ENCODE results near the gene SLF2. TPM values are rescaled to one million over a fixed set of nuclear protein-coding genes. Genes with fewer than 3 reads are reported as not detected.

Gene SLF2
- total RNA-seq, 1 donor from 2014 or later: 22.2 TPM

DNA sequence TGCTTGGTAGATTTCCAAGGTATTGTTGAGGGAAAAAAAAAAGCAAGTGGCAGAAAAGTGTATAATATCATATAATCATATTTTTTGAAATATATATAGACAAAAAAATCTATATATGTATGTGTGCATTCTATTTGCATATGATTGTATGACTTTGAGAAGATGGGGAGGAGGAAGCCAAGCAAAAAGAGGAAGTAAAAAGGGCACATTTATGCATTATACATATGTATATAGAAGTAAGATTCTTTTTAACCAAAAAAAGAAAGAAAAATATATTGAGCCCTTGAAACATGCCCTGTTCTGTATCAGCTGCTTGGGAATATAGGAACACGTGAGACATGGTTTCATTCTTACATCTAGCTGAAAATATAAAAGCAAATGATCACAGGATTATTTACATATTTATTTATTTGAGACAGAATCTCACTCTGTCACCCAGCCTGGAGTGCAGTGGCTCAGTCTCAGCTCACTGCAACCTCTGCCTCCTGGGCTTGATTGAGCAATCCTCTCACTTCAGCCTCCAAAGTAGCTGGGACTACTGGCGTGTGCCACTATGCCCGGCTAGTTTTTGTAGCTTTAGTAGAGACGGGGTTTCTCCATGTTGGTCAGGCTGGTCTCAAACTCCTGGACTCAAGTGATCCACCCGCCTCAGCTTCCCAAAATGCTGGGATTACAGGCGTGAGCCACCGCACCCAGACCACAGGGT lies 18.0 kb upstream of the SLF2 start:
- DNase-seq (ENCODE audit: low read depth): no peak
- H3K36me3 ChIP-seq (ENCODE audit: control insufficient read depth, insufficient read depth, low read length): no peaks in the 10 kb centered on the region
- no peak overlapping the region for H3K4me3 ChIP-seq (ENCODE audit: low read depth, low read length)
- H3K27me3 ChIP-seq (ENCODE audit: control insufficient read depth, insufficient read depth, low read length): no peaks in the 10 kb centered on the region
- TF ChIP-seq, protein P1, sequence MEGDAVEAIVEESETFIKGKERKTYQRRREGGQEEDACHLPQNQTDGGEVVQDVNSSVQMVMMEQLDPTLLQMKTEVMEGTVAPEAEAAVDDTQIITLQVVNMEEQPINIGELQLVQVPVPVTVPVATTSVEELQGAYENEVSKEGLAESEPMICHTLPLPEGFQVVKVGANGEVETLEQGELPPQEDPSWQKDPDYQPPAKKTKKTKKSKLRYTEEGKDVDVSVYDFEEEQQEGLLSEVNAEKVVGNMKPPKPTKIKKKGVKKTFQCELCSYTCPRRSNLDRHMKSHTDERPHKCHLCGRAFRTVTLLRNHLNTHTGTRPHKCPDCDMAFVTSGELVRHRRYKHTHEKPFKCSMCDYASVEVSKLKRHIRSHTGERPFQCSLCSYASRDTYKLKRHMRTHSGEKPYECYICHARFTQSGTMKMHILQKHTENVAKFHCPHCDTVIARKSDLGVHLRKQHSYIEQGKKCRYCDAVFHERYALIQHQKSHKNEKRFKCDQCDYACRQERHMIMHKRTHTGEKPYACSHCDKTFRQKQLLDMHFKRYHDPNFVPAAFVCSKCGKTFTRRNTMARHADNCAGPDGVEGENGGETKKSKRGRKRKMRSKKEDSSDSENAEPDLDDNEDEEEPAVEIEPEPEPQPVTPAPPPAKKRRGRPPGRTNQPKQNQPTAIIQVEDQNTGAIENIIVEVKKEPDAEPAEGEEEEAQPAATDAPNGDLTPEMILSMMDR (IDR thresholded peaks at IDR 0.05; ENCODE audit: insufficient read depth, low read length, poor library complexity, severe bottlenecking): no peak

- Histone ChIP-seq H3K4me3 (ENCODE audit: low read depth, low read length) (no peak overlapping the region), H3K27me3 (ENCODE audit: control insufficient read depth, insufficient read depth, low read length) (no peaks in the 10 kb centered on the region), H3K36me3 (ENCODE audit: control insufficient read depth, insufficient read depth, low read length) (no peaks in the 10 kb centered on the region)
- DNase-seq (ENCODE audit: low read depth): no peak
- TF ChIP-seq, protein P1 (IDR thresholded peaks at IDR 0.05; ENCODE audit: insufficient read depth, low read length, poor library complexity, severe bottlenecking): no peak
These were observed 17.4 kb upstream of the SLF2 start for GRCh38 chr10:100895346-100895745.

DNA sequence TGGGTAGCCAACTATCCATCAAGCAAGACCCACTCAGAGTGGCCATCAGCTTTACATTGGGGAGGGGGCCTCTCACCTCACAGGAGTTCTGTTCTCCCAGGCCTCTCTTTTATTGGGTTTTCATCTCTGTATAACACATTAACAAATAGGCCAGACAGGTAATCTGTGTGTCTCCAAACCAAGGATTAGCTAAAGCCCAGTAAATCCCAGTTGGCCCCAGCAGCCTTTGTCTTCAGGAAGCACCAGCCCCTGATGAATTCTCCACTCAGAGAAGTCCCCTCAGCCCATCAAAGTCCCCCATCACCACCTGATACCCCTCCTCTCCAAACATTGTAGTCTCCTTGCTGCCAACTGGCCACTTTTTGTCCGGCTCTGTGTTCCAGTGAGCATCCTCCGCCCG lies 16.9 kb upstream of the SLF2 start:
- Histone ChIP-seq H3K27me3 (ENCODE audit: control insufficient read depth, insufficient read depth, low read length) (no peaks in the 10 kb centered on the region), H3K4me3 (ENCODE audit: low read depth, low read length) (no peak overlapping the region), H3K36me3 (ENCODE audit: control insufficient read depth, insufficient read depth, low read length) (no peaks in the 10 kb centered on the region)
- TF ChIP-seq, protein P1 (IDR thresholded peaks at IDR 0.05; ENCODE audit: insufficient read depth, low read length, poor library complexity, severe bottlenecking): no peak
- no peak for DNase-seq (ENCODE audit: low read depth)

DNA sequence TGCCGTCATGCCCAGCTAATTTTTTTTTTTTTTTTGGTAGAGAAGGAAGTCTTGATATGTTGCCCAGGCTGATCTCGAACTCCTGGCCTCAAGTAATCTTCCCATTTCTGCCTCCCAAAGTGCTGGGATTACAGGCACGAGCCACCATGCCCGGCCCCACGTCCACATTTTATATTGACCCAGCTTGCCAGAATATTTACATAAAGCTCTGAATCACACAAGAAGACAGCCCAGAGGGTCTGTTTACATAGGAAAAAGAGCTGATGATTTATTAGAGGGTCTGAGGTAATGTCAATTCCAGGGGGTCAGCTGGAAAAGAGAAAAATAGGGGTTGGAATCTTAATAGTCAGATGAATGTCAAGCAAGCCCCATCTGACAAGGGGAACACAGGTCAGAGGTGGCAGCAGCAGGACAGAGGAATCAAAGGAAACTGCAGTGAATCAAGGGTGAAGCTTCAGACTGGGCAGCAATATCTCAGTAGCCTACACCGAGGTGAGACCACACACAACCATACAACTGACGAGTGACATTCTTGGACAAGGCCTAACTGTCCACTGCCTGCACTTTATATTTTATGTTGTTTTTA lies 15.8 kb upstream of the SLF2 start:
- DNase-seq (ENCODE audit: low read depth): no peak
- H3K4me3 ChIP-seq (ENCODE audit: low read depth, low read length): no peak overlapping the region
- H3K27me3 ChIP-seq (ENCODE audit: control insufficient read depth, insufficient read depth, low read length): no peaks in the 10 kb centered on the region
- TF ChIP-seq, protein P1 (IDR thresholded peaks at IDR 0.05; ENCODE audit: insufficient read depth, low read length, poor library complexity, severe bottlenecking): no peak
- H3K36me3 ChIP-seq (ENCODE audit: control insufficient read depth, insufficient read depth, low read length): no peaks in the 10 kb centered on the region

DNA sequence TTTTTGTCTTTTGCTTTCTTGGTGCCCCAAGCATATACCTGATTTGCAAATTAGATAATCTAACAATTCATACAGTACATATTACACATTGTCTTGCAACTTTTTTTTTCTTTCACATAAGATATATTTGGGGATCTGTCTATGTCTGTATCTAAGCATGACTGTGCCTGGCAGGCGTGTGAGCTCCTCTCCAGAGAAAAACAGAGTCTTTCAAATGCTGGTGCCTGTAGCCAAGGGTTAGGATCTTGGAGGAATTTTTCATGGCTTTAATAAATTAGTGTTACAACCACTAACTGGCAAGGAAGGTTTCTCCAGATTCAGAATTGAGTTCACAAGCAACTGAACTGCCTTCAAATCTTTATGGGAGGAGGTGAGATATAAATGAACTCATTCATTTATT lies 14.8 kb upstream of the SLF2 start:
- TF ChIP-seq, protein P1 (IDR thresholded peaks at IDR 0.05; ENCODE audit: insufficient read depth, low read length, poor library complexity, severe bottlenecking): no peak
- Histone ChIP-seq H3K4me3 (ENCODE audit: low read depth, low read length) (no peak overlapping the region), H3K27me3 (ENCODE audit: control insufficient read depth, insufficient read depth, low read length) (no peaks in the 10 kb centered on the region), H3K36me3 (ENCODE audit: control insufficient read depth, insufficient read depth, low read length) (no peaks in the 10 kb centered on the region)
- no peak for DNase-seq (ENCODE audit: low read depth)

DNA sequence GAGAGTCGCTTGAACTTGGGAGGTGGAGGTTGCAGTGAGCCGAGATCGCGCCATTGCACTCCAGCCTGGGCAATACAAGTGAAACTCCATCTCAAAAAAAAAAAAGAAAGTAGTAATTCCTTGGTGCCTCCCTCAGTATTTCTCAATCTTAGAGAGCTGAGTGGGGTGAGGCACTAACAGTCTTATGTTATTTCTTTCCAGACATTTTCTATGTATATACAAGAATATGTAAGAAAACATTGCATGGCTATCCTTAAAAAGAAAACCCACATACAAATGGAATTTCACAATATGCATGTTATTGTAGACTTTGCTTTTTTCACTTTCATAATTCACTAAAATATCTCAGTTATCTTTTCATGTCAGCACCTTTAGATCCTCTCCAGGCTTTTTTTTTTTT lies 13.6 kb upstream of the SLF2 start:
- H3K4me3 ChIP-seq (ENCODE audit: low read depth, low read length): no peak overlapping the region
- H3K36me3 ChIP-seq (ENCODE audit: control insufficient read depth, insufficient read depth, low read length): no peaks in the 10 kb centered on the region
- TF ChIP-seq, protein P1 (IDR thresholded peaks at IDR 0.05; ENCODE audit: insufficient read depth, low read length, poor library complexity, severe bottlenecking): no peak
- no peaks in the 10 kb centered on the region for H3K27me3 ChIP-seq (ENCODE audit: control insufficient read depth, insufficient read depth, low read length)
- DNase-seq (ENCODE audit: low read depth): no peak

Data from kidney epithelial cell (primary cell).